ENCODE measurements around the gene CBFA2T3.

Gene CBFA2T3

GRCh38 chr16:88911136-88911945 lies 65.7 kb downstream of the CBFA2T3 start:
- Histone ChIP-seq H3K4me1 (ENCODE audit: control insufficient read depth in 1 of 2, insufficient read depth in 2 of 2, low read length in 2 of 2) (no peaks in the 10 kb centered on the region), H3K27ac (ENCODE audit: low read length) (no peak overlapping the region), H3K4me3 (ENCODE audit: low read depth in 1 of 2, low read length in 2 of 2) (no peak overlapping the region), H3K36me3 (ENCODE audit: control insufficient read depth in 1 of 2, insufficient read depth in 2 of 2, low read length in 2 of 2) (no peaks in the 10 kb centered on the region), H3K27me3 (ENCODE audit: low read depth, low read length) (no peaks in the 10 kb centered on the region), H3K9me3 (ENCODE audit: control insufficient read depth in 1 of 2, low read length in 2 of 2) (no peaks in the 10 kb centered on the region)

- no peaks in the 10 kb centered on the region for H3K4me1 ChIP-seq (ENCODE audit: control insufficient read depth in 1 of 2, insufficient read depth in 2 of 2, low read length in 2 of 2)
- no peaks in the 10 kb centered on the region for H3K9me3 ChIP-seq (ENCODE audit: control insufficient read depth in 1 of 2, low read length in 2 of 2)
- no peak overlapping the region for H3K4me3 ChIP-seq (ENCODE audit: low read depth in 1 of 2, low read length in 2 of 2)
- no peaks in the 10 kb centered on the region for H3K27me3 ChIP-seq (ENCODE audit: low read depth, low read length)
- H3K27ac ChIP-seq (ENCODE audit: low read length): no peak overlapping the region
- H3K36me3 ChIP-seq (ENCODE audit: control insufficient read depth in 1 of 2, insufficient read depth in 2 of 2, low read length in 2 of 2): no peaks in the 10 kb centered on the region
Observed at GRCh38 chr16:88910284-88911135, 66.5 kb downstream of the CBFA2T3 start.

- Histone ChIP-seq H3K27ac (ENCODE audit: low read length) (no peak overlapping the region), H3K36me3 (ENCODE audit: control insufficient read depth in 1 of 2, insufficient read depth in 2 of 2, low read length in 2 of 2) (no peaks in the 10 kb centered on the region), H3K27me3 (ENCODE audit: low read depth, low read length) (no peaks in the 10 kb centered on the region), H3K4me3 (ENCODE audit: low read depth in 1 of 2, low read length in 2 of 2) (no peak overlapping the region), H3K9me3 (ENCODE audit: control insufficient read depth in 1 of 2, low read length in 2 of 2) (no peaks in the 10 kb centered on the region), H3K4me1 (ENCODE audit: control insufficient read depth in 1 of 2, insufficient read depth in 2 of 2, low read length in 2 of 2) (no peaks in the 10 kb centered on the region)
Observed at GRCh38 chr16:88909431-88910210, 67.4 kb downstream of the CBFA2T3 start.

GRCh38 chr16:88908307-88908706 lies 68.7 kb downstream of the CBFA2T3 start:
- Histone ChIP-seq H3K4me3 (ENCODE audit: low read depth in 1 of 2, low read length in 2 of 2) (no peak overlapping the region), H3K9me3 (ENCODE audit: control insufficient read depth in 1 of 2, low read length in 2 of 2) (no peaks in the 10 kb centered on the region), H3K36me3 (ENCODE audit: control insufficient read depth in 1 of 2, insufficient read depth in 2 of 2, low read length in 2 of 2) (no peaks in the 10 kb centered on the region), H3K27me3 (ENCODE audit: low read depth, low read length) (no peaks in the 10 kb centered on the region), H3K4me1 (ENCODE audit: control insufficient read depth in 1 of 2, insufficient read depth in 2 of 2, low read length in 2 of 2) (no peaks in the 10 kb centered on the region), H3K27ac (ENCODE audit: low read length) (no peak overlapping the region)

GRCh38 chr16:88907768-88908167 lies 69.2 kb downstream of the CBFA2T3 start:
- Histone ChIP-seq H3K36me3 (ENCODE audit: control insufficient read depth in 1 of 2, insufficient read depth in 2 of 2, low read length in 2 of 2) (no peaks in the 10 kb centered on the region), H3K27ac (ENCODE audit: low read length) (no peak overlapping the region), H3K9me3 (ENCODE audit: control insufficient read depth in 1 of 2, low read length in 2 of 2) (no peaks in the 10 kb centered on the region), H3K4me3 (ENCODE audit: low read depth in 1 of 2, low read length in 2 of 2) (no peak overlapping the region), H3K27me3 (ENCODE audit: low read depth, low read length) (no peaks in the 10 kb centered on the region), H3K4me1 (ENCODE audit: control insufficient read depth in 1 of 2, insufficient read depth in 2 of 2, low read length in 2 of 2) (no peaks in the 10 kb centered on the region)

- Histone ChIP-seq H3K4me3 (ENCODE audit: low read depth in 1 of 2, low read length in 2 of 2) (no peak overlapping the region), H3K27ac (ENCODE audit: low read length) (no peak overlapping the region), H3K9me3 (ENCODE audit: control insufficient read depth in 1 of 2, low read length in 2 of 2) (no peaks in the 10 kb centered on the region), H3K4me1 (ENCODE audit: control insufficient read depth in 1 of 2, insufficient read depth in 2 of 2, low read length in 2 of 2) (no peaks in the 10 kb centered on the region), H3K27me3 (ENCODE audit: low read depth, low read length) (no peaks in the 10 kb centered on the region), H3K36me3 (ENCODE audit: control insufficient read depth in 1 of 2, insufficient read depth in 2 of 2, low read length in 2 of 2) (no peaks in the 10 kb centered on the region)
Observed at GRCh38 chr16:88906535-88907105, 70.4 kb downstream of the CBFA2T3 start.

GRCh38 chr16:88906020-88906419 lies 71.0 kb downstream of the CBFA2T3 start:
- Histone ChIP-seq H3K4me1 (ENCODE audit: control insufficient read depth in 1 of 2, insufficient read depth in 2 of 2, low read length in 2 of 2) (no peaks in the 10 kb centered on the region), H3K36me3 (ENCODE audit: control insufficient read depth in 1 of 2, insufficient read depth in 2 of 2, low read length in 2 of 2) (no peaks in the 10 kb centered on the region), H3K9me3 (ENCODE audit: control insufficient read depth in 1 of 2, low read length in 2 of 2) (no peaks in the 10 kb centered on the region), H3K27me3 (ENCODE audit: low read depth, low read length) (no peaks in the 10 kb centered on the region), H3K4me3 (ENCODE audit: low read depth in 1 of 2, low read length in 2 of 2) (no peak overlapping the region), H3K27ac (ENCODE audit: low read length) (no peak overlapping the region)

GRCh38 chr16:88905563-88905962 lies 71.4 kb downstream of the CBFA2T3 start:
- no peaks in the 10 kb centered on the region for H3K9me3 ChIP-seq (ENCODE audit: control insufficient read depth in 1 of 2, low read length in 2 of 2)
- no peaks in the 10 kb centered on the region for H3K27me3 ChIP-seq (ENCODE audit: low read depth, low read length)
- no peaks in the 10 kb centered on the region for H3K36me3 ChIP-seq (ENCODE audit: control insufficient read depth in 1 of 2, insufficient read depth in 2 of 2, low read length in 2 of 2)
- no peaks in the 10 kb centered on the region for H3K4me1 ChIP-seq (ENCODE audit: control insufficient read depth in 1 of 2, insufficient read depth in 2 of 2, low read length in 2 of 2)
- H3K27ac ChIP-seq (ENCODE audit: low read length): no peak overlapping the region
- H3K4me3 ChIP-seq (ENCODE audit: low read depth in 1 of 2, low read length in 2 of 2): no peak overlapping the region

- H3K4me3 ChIP-seq (ENCODE audit: low read depth in 1 of 2, low read length in 2 of 2): no peak overlapping the region
- no peaks in the 10 kb centered on the region for H3K4me1 ChIP-seq (ENCODE audit: control insufficient read depth in 1 of 2, insufficient read depth in 2 of 2, low read length in 2 of 2)
- peaks cover 0 to 3% of the 10 kb centered on the region in 2 donors for H3K36me3 ChIP-seq (ENCODE audit: control insufficient read depth in 1 of 2, insufficient read depth in 2 of 2, low read length in 2 of 2)
- no peaks in the 10 kb centered on the region for H3K9me3 ChIP-seq (ENCODE audit: control insufficient read depth in 1 of 2, low read length in 2 of 2)
- H3K27ac ChIP-seq (ENCODE audit: low read length): no peak overlapping the region
- H3K27me3 ChIP-seq (ENCODE audit: low read depth, low read length): no peaks in the 10 kb centered on the region
Observed at GRCh38 chr16:88904676-88905365, 72.2 kb downstream of the CBFA2T3 start.

- Histone ChIP-seq H3K4me3 (ENCODE audit: low read depth in 1 of 2, low read length in 2 of 2) (no peak overlapping the region), H3K36me3 (ENCODE audit: control insufficient read depth in 1 of 2, insufficient read depth in 2 of 2, low read length in 2 of 2) (peaks cover 0 to 3% of the 10 kb centered on the region in 2 donors), H3K27ac (ENCODE audit: low read length) (no peak overlapping the region), H3K9me3 (ENCODE audit: control insufficient read depth in 1 of 2, low read length in 2 of 2) (no peaks in the 10 kb centered on the region), H3K27me3 (ENCODE audit: low read depth, low read length) (no peaks in the 10 kb centered on the region), H3K4me1 (ENCODE audit: control insufficient read depth in 1 of 2, insufficient read depth in 2 of 2, low read length in 2 of 2) (no peaks in the 10 kb centered on the region)
Observed at GRCh38 chr16:88903267-88903666, 73.7 kb downstream of the CBFA2T3 start.

Measured in muscle layer of duodenum (tissue), 2 donors.